GM23338 (cell line): Measurements from ENCODE around the gene NIPAL1. TPM values are rescaled to one million over a fixed set of nuclear protein-coding genes. Genes with fewer than 3 reads are reported as not detected.

ENCODE experiments used
- ATAC-seq: fragments of 200-7000 bp; cut with Tn5 transposase; 3 replicates; pipeline ENCODE4 v1.9.1; 2020
- DNase-seq: peaks from one replicate; pipeline ENCODE4 v3.0.0-alpha.2; 2015; ENCODE audit warnings: low spot score
- H2AFZ ChIP-seq: fragments of 200-600 bp; sonication (generic); 2 replicates; pipeline ENCODE4 v1.8.0; 2016; ENCODE audit warnings: antibody characterized with exemption, mild to moderate bottlenecking, moderate library complexity
- H3F3A ChIP-seq: fragments of 200-600 bp; sonication (generic); replicated peaks from 2 replicates; pipeline ENCODE4 v1.8.0; 2017; ENCODE audit warnings: antibody characterized with exemption, mixed run types, low read depth
- H3K27ac ChIP-seq: fragments of 200-600 bp; sonication (generic); 2 replicates; pipeline ENCODE4 v1.6.1; 2016; ENCODE audit warnings: low read depth
- H3K27me3 ChIP-seq: fragments of 200-600 bp; sonication (generic); 2 replicates; pipeline ENCODE4 v1.8.0; 2016; ENCODE audit warnings: mild to moderate bottlenecking, mixed run types, moderate library complexity; ENCODE audit not compliant: insufficient read depth
- H3K36me3 ChIP-seq: fragments of 200-600 bp; sonication (generic); 2 replicates; pipeline ENCODE4 v1.8.0; 2016; ENCODE audit warnings: mild to moderate bottlenecking; ENCODE audit not compliant: insufficient read depth
- H3K4me1 ChIP-seq: fragments of 200-600 bp; sonication (generic); 2 replicates; pipeline ENCODE4 v1.8.0; 2016; ENCODE audit warnings: mild to moderate bottlenecking, moderate library complexity; ENCODE audit not compliant: insufficient read depth
- H3K4me2 ChIP-seq: fragments of 200-600 bp; sonication (generic); 2 replicates; pipeline ENCODE4 v1.7.1; 2017; ENCODE audit warnings: mixed run types
- H3K4me3 ChIP-seq: fragments of 200-600 bp; sonication (generic); 2 replicates; pipeline ENCODE4 v1.6.1; 2016; ENCODE audit warnings: mixed run types
- H3K79me2 ChIP-seq: fragments of 200-600 bp; sonication (generic); replicated peaks from 2 replicates; pipeline ENCODE4 v1.8.0; 2017; ENCODE audit warnings: mild to moderate bottlenecking; ENCODE audit not compliant: insufficient read depth
- H3K9me2 ChIP-seq: fragments of 200-600 bp; sonication (generic); 2 replicates; pipeline ENCODE4 v1.8.0; 2017; ENCODE audit not compliant: insufficient read depth
- H4K20me1 ChIP-seq: fragments of 200-600 bp; sonication (generic); replicated peaks from 2 replicates; pipeline ENCODE4 v1.8.0; 2017; ENCODE audit warnings: mild to moderate bottlenecking; ENCODE audit not compliant: insufficient read depth
- H3K27ac Mint-ChIP-seq: 2 replicates; pipeline ENCODE4 v1.8.0; 2020; ENCODE audit warnings: inconsistent platforms, mild to moderate bottlenecking, moderate library complexity, mixed read lengths
- H3K27me3 Mint-ChIP-seq: 3 replicates; pipeline ENCODE4 v1.8.0; 2022; ENCODE audit warnings: low read depth, mild to moderate bottlenecking, moderate library complexity, mixed read lengths, inconsistent platforms; ENCODE audit not compliant: insufficient read depth, poor library complexity
- H3K36me3 Mint-ChIP-seq: 3 replicates; pipeline ENCODE4 v1.8.0; 2021; ENCODE audit warnings: low read depth, mild to moderate bottlenecking, inconsistent platforms, moderate library complexity, mixed read lengths
- H3K4me1 Mint-ChIP-seq: 3 replicates; pipeline ENCODE4 v1.8.0; 2020; ENCODE audit warnings: mild to moderate bottlenecking, inconsistent platforms, mixed read lengths
- H3K4me3 Mint-ChIP-seq: 3 replicates; pipeline ENCODE4 v1.8.0; 2021; ENCODE audit warnings: moderate library complexity, mild to moderate bottlenecking, inconsistent platforms, mixed read lengths
- H3K9me3 Mint-ChIP-seq: 3 replicates; pipeline ENCODE4 v1.8.0; 2020; ENCODE audit warnings: moderate library complexity, mild to moderate bottlenecking, inconsistent platforms, mixed read lengths
- CREB1 ChIP-seq: fragments of 250-450 bp; sonication (Bioruptor Pico); IDR thresholded peaks from 2 replicates; pipeline ENCODE4 v1.5.0; 2020; ENCODE audit warnings: low read depth, mild to moderate bottlenecking, moderate library complexity
- EZH2 ChIP-seq: fragments of 200-600 bp; sonication (generic); IDR thresholded peaks from one replicate; pipeline ENCODE4 v1.8.0; 2017; ENCODE audit warnings: antibody characterized with exemption, mild to moderate bottlenecking, low read depth; ENCODE audit not compliant: unreplicated experiment
- EZH2phosphoT487 ChIP-seq: fragments of 200-600 bp; sonication (generic); IDR thresholded peaks from one replicate; pipeline ENCODE4 v1.8.1; 2018; ENCODE audit warnings: antibody characterized with exemption; ENCODE audit not compliant: unreplicated experiment
- JUNB ChIP-seq: IDR thresholded peaks from one replicate; pipeline ENCODE4 v1.6.1; 2016; ENCODE audit warnings: antibody characterized with exemption; ENCODE audit not compliant: unreplicated experiment
- NANOG ChIP-seq: IDR thresholded peaks from 2 replicates; pipeline ENCODE4 v1.6.1; 2016; ENCODE audit warnings: antibody characterized with exemption, borderline replicate concordance
- POLR2AphosphoS5 ChIP-seq: IDR thresholded peaks from 2 replicates; pipeline ENCODE4 v1.6.1; 2016; ENCODE audit warnings: antibody characterized with exemption, low read depth
- STAT1 ChIP-seq: IDR thresholded peaks from one replicate; pipeline ENCODE4 v1.6.1; 2016; ENCODE audit warnings: antibody characterized with exemption; ENCODE audit not compliant: unreplicated experiment
- ZNF114 ChIP-seq: fragments of 250-450 bp; sonication (Bioruptor Pico); IDR thresholded peaks from 2 replicates; pipeline ENCODE4 v1.5.0; 2020; ENCODE audit warnings: mild to moderate bottlenecking, moderate library complexity
- ZNF331 ChIP-seq: fragments of 250-450 bp; sonication (Bioruptor Pico); IDR thresholded peaks from 2 replicates; pipeline ENCODE4 v1.5.0; 2020; ENCODE audit warnings: low read depth, mild to moderate bottlenecking, moderate library complexity
- ZNF462 ChIP-seq: fragments of 250-450 bp; sonication (Bioruptor Pico); IDR thresholded peaks from 2 replicates; pipeline ENCODE4 v1.5.0; 2020; ENCODE audit warnings: mild to moderate bottlenecking, moderate library complexity
- polyA plus RNA-seq: library from polyadenylated mRNA; unstranded; fragments of >200 nt; fragmentation: Nextera tagmentation; extraction: Ambion mirVana; gene quantifications from 2 replicates; pipeline ENCODE4 v1.2.1, GENCODE V29; 2016
- total RNA-seq: library from RNA; depleted of rRNA; stranded (reverse); fragments of >200 nt; shearing (Covaris generic); gene quantifications from 2 replicates; pipeline ENCODE4 v1.2.3, GENCODE V29; 2014
- TF ChIP-seq, protein P1 (sequence below), 2 experiments: fragments of 200-600 bp in 1 of 2; sonication (generic) in 1 of 2; conservative IDR thresholded peaks; 2 replicates each; pipeline versions ENCODE4 v1.5.1 to v1.6.1; 2016 to 2017; ENCODE audit warnings: antibody characterized with exemption in 2 of 2, low read depth in 2 of 2, mild to moderate bottlenecking in 2 of 2, moderate library complexity in 1 of 2
- TF ChIP-seq, protein P2 (sequence below): IDR thresholded peaks from 2 replicates; pipeline ENCODE4 v1.6.1; 2016; ENCODE audit warnings: antibody characterized with exemption
- TF ChIP-seq, protein P3 (sequence below): IDR thresholded peaks from one replicate; pipeline ENCODE4 v1.6.1; 2018; ENCODE audit warnings: antibody characterized with exemption; ENCODE audit not compliant: unreplicated experiment

Gene NIPAL1
- total and polyA plus RNA-seq, 2 experiments from 2014 or later, result 5.3 to 8.2 TPM

DNA sequence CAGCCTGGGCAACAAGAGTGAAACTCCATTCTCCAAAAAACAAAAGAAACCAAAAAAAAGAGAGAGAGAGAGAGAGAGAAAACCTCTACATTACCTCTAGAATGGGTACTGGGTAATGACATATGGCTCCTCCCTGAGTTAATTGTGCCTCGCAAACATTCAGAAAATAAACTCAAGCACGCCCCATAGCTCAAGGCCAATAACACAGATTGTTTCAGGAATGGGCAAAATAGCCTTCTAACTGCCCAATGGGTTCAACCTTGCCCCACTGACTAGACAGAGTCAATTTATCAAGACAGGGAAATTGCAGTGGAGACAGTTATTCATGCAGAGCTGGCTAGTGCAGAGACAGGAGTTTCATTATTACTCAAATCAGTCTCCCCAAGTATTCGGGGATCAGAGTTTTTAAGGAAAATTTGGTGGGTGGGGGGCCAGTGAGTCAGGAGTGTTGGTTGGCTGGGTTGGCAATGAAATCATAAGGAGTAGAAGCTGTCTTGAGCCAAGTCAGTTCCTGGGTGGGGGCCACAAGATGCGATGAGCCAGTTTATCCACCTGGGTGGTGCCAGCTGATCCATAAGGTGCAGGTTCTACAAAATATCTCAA, 25.1 kb downstream of the NIPAL1 start:
- H3K27ac Mint-ChIP-seq, result no peak overlapping the region
- DNase-seq, result no peak

More for the DNA sequence above, 25.1 kb downstream of the NIPAL1 start:
- no peaks in the 10 kb centered on the region for H3K79me2 ChIP-seq
- H3K36me3 ChIP-seq, result no peaks in the 10 kb centered on the region
- Mint-ChIP-seq H3K27me3 (peaks cover 2% of the 10 kb centered on the region), H3K9me3 (no peaks in the 10 kb centered on the region), H3K4me1 (peaks cover 17% of the 10 kb centered on the region), H3K4me3 (no peak overlapping the region), H3K36me3 (no peaks in the 10 kb centered on the region)
- H3K9me2 ChIP-seq, result 0 out of 2 replicates have a peak, but pooled peaks cover 5% of the 10 kb centered on the region
- H3K27me3 ChIP-seq, result no peaks in the 10 kb centered on the region
- peak overlapping the region; percentile 4 for H2AFZ ChIP-seq
- TF ChIP-seq, protein P1, sequence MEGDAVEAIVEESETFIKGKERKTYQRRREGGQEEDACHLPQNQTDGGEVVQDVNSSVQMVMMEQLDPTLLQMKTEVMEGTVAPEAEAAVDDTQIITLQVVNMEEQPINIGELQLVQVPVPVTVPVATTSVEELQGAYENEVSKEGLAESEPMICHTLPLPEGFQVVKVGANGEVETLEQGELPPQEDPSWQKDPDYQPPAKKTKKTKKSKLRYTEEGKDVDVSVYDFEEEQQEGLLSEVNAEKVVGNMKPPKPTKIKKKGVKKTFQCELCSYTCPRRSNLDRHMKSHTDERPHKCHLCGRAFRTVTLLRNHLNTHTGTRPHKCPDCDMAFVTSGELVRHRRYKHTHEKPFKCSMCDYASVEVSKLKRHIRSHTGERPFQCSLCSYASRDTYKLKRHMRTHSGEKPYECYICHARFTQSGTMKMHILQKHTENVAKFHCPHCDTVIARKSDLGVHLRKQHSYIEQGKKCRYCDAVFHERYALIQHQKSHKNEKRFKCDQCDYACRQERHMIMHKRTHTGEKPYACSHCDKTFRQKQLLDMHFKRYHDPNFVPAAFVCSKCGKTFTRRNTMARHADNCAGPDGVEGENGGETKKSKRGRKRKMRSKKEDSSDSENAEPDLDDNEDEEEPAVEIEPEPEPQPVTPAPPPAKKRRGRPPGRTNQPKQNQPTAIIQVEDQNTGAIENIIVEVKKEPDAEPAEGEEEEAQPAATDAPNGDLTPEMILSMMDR (conservative IDR thresholded peaks at IDR 0.05; ENCODE audit: low read depth in 2 of 2), result no peak
- TF ChIP-seq ZNF114 (CRISPR knock-in tag), result no peak
- TF ChIP-seq CREB1 (CRISPR knock-in tag), result no peak
- no peak for TF ChIP-seq POLR2AphosphoS5
- no peak for TF ChIP-seq EZH2
- TF ChIP-seq ZNF462, result no peak
- TF ChIP-seq, protein P2, sequence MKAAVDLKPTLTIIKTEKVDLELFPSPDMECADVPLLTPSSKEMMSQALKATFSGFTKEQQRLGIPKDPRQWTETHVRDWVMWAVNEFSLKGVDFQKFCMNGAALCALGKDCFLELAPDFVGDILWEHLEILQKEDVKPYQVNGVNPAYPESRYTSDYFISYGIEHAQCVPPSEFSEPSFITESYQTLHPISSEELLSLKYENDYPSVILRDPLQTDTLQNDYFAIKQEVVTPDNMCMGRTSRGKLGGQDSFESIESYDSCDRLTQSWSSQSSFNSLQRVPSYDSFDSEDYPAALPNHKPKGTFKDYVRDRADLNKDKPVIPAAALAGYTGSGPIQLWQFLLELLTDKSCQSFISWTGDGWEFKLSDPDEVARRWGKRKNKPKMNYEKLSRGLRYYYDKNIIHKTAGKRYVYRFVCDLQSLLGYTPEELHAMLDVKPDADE, result no peak
- TF ChIP-seq, protein P3, sequence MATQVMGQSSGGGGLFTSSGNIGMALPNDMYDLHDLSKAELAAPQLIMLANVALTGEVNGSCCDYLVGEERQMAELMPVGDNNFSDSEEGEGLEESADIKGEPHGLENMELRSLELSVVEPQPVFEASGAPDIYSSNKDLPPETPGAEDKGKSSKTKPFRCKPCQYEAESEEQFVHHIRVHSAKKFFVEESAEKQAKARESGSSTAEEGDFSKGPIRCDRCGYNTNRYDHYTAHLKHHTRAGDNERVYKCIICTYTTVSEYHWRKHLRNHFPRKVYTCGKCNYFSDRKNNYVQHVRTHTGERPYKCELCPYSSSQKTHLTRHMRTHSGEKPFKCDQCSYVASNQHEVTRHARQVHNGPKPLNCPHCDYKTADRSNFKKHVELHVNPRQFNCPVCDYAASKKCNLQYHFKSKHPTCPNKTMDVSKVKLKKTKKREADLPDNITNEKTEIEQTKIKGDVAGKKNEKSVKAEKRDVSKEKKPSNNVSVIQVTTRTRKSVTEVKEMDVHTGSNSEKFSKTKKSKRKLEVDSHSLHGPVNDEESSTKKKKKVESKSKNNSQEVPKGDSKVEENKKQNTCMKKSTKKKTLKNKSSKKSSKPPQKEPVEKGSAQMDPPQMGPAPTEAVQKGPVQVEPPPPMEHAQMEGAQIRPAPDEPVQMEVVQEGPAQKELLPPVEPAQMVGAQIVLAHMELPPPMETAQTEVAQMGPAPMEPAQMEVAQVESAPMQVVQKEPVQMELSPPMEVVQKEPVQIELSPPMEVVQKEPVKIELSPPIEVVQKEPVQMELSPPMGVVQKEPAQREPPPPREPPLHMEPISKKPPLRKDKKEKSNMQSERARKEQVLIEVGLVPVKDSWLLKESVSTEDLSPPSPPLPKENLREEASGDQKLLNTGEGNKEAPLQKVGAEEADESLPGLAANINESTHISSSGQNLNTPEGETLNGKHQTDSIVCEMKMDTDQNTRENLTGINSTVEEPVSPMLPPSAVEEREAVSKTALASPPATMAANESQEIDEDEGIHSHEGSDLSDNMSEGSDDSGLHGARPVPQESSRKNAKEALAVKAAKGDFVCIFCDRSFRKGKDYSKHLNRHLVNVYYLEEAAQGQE, result no peak
- no peak for TF ChIP-seq STAT1
- no peak for TF ChIP-seq NANOG
- TF ChIP-seq JUNB, result no peak
- no peak for TF ChIP-seq ZNF331 (CRISPR knock-in tag)
- TF ChIP-seq EZH2phosphoT487, result no peak
- H3K4me1 ChIP-seq, result peaks cover 13% of the 10 kb centered on the region; the same call in 1 of the 2 replicates
- no peak overlapping the region for H3K4me3 ChIP-seq
- H3K4me2 ChIP-seq, result no peak overlapping the region
- 0 out of 2 replicates have a peak, but pooled peaks cover 5% of the 10 kb centered on the region for H3F3A ChIP-seq
- ATAC-seq, result no peak
- H3K27ac ChIP-seq, result no peak overlapping the region
- H4K20me1 ChIP-seq, result no peaks in the 10 kb centered on the region
